Endothelial cell of umbilical vein (primary cell): ENCODE measurements around the gene RACGAP1. TPM values are rescaled to one million over a fixed set of nuclear protein-coding genes. Genes with fewer than 3 reads are reported as not detected.

ENCODE experiments used
- BruUV-seq: library from RNA; stranded (reverse); fragments of 400-500 nt; replicated peaks from 2 replicates; lab custom pipeline; 2021; lab: Mats Ljungman, UMichigan
- CTCF ChIA-PET: fragments of 300-600, 350-600 bp; sonication (Branson Sonifier 250); formaldehyde crosslinking; loops from one replicate; lab custom pipeline; 2021; ENCODE audit warnings: antibody characterized with exemption, inconsistent platforms; lab: Charles Lee
- POLR2A ChIA-PET: fragments of 300-600, 350-600 bp; sonication (Branson Sonifier 250); formaldehyde crosslinking; loops from one replicate; lab custom pipeline; 2021; ENCODE audit warnings: antibody characterized with exemption, inconsistent platforms; lab: Charles Lee
- DNase-seq: peaks from one replicate; pipeline ENCODE4 v3.0.0-alpha.2; 2011; ENCODE audit warnings: low read depth, low spot score
- FAIRE-seq: peaks from 2 replicates; lab custom pipeline; 2011; peaks lifted over from hg19 to GRCh38; lab: Jason Lieb, UNC
- H2AFZ ChIP-seq: 2 replicates; pipeline ENCODE4 v1.6.0; 2012; ENCODE audit warnings: low read depth, low read length, control low read depth, inconsistent platforms
- H3K27ac ChIP-seq: 2 replicates; pipeline ENCODE4 v1.5.1; 2011; ENCODE audit warnings: low read depth, mild to moderate bottlenecking, control low read depth, low read length, moderate library complexity; ENCODE audit not compliant: insufficient read depth
- H3K27me3 ChIP-seq, 2 experiments: 2 replicates each; pipeline versions ENCODE4 v1.6.0 to v1.6.1; 2011; ENCODE audit warnings: low read length in 2 of 2, mixed read lengths in 1 of 2; ENCODE audit not compliant: control insufficient read depth in 2 of 2, insufficient read depth in 2 of 2
- H3K36me3 ChIP-seq, 2 experiments: 2 replicates in 1 of 2; 3 replicates in 1 of 2; pipeline ENCODE4 v1.5.1; 2011; ENCODE audit warnings: low read length in 2 of 2, mild to moderate bottlenecking in 1 of 2, moderate library complexity in 1 of 2; ENCODE audit not compliant: control insufficient read depth in 2 of 2, insufficient read depth in 2 of 2; ENCODE audit errors: extremely low read depth in 1 of 2
- H3K4me1 ChIP-seq: 3 replicates; pipeline ENCODE4 v1.5.1; 2011; ENCODE audit warnings: mild to moderate bottlenecking, low read length; ENCODE audit not compliant: control insufficient read depth, insufficient read depth; ENCODE audit errors: extremely low read depth
- H3K4me2 ChIP-seq: 2 replicates; pipeline ENCODE4 v1.6.1; 2011; ENCODE audit warnings: low read length, control low read depth, mixed read lengths; ENCODE audit not compliant: insufficient read depth
- H3K4me3 ChIP-seq, 3 experiments: fragments of 200-600 bp in 1 of 3; sonication (generic), shearing (Covaris generic) in 1 of 3; replicated peaks in 1 of 3; 2 replicates each; pipeline ENCODE4 v1.5.1; 2011 to 2016; ENCODE audit warnings: control low read depth in 3 of 3, low read length in 3 of 3, mild to moderate bottlenecking in 2 of 3, inconsistent platforms in 1 of 3, low read depth in 1 of 3, moderate library complexity in 1 of 3; ENCODE audit not compliant: insufficient read depth in 1 of 3
- H3K79me2 ChIP-seq: 2 replicates; pipeline ENCODE4 v1.6.0; 2012; ENCODE audit warnings: low read length, inconsistent platforms; ENCODE audit not compliant: control insufficient read depth, insufficient read depth
- H3K9ac ChIP-seq: replicated peaks from 2 replicates; pipeline ENCODE3; 2011; ENCODE audit warnings: low read length, control low read depth; ENCODE audit not compliant: insufficient read depth; ENCODE audit errors: extremely low read depth
- H3K9me1 ChIP-seq: replicated peaks from 3 replicates; pipeline ENCODE4 v1.6.0; 2011; ENCODE audit warnings: mild to moderate bottlenecking, low read length; ENCODE audit not compliant: control insufficient read depth, insufficient read depth; ENCODE audit errors: extremely low read depth
- H3K9me3 ChIP-seq: replicated peaks from 2 replicates; pipeline ENCODE4 v1.5.1; 2012; ENCODE audit warnings: low read length, inconsistent platforms; ENCODE audit not compliant: control insufficient read depth, insufficient read depth
- H4K20me1 ChIP-seq: replicated peaks from 2 replicates; pipeline ENCODE3; 2011; ENCODE audit warnings: mild to moderate bottlenecking, low read length; ENCODE audit not compliant: control insufficient read depth, insufficient read depth; ENCODE audit errors: extremely low read depth
- EZH2 ChIP-seq: IDR thresholded peaks from 2 replicates; pipeline ENCODE4 v1.6.1; 2012; ENCODE audit warnings: borderline replicate concordance, low read depth, mild to moderate bottlenecking, moderate library complexity, low read length, inconsistent platforms; ENCODE audit not compliant: severe bottlenecking
- FOS ChIP-seq: IDR thresholded peaks from 2 replicates; pipeline ENCODE4 v1.6.1; 2011; ENCODE audit warnings: mild to moderate bottlenecking, low read length, moderate library complexity, borderline replicate concordance; ENCODE audit not compliant: insufficient read depth
- GATA2 ChIP-seq: IDR thresholded peaks from 2 replicates; pipeline ENCODE4 v1.7.0; 2011; ENCODE audit warnings: low read depth, mild to moderate bottlenecking, moderate library complexity, mixed read lengths, low read length; ENCODE audit not compliant: insufficient read length, insufficient read depth
- JUN ChIP-seq: IDR thresholded peaks from 2 replicates; pipeline ENCODE4 v1.6.1; 2011; ENCODE audit warnings: borderline replicate concordance, low read depth; ENCODE audit not compliant: insufficient read length, insufficient read depth
- MAX ChIP-seq: IDR thresholded peaks from 2 replicates; pipeline ENCODE4 v1.6.1; 2011; ENCODE audit not compliant: insufficient read depth, insufficient read length
- MYC ChIP-seq: IDR thresholded peaks from one replicate; pipeline ENCODE4 v1.6.1; 2011; ENCODE audit warnings: mild to moderate bottlenecking, low read depth, low read length
- POLR2A ChIP-seq: IDR thresholded peaks from 2 replicates; pipeline ENCODE4 v1.6.1; 2012; ENCODE audit warnings: low read depth, mild to moderate bottlenecking, control low read depth, low read length
- POLR2AphosphoS5 ChIP-seq: IDR thresholded peaks from 2 replicates; pipeline ENCODE4 v1.6.1; 2012; ENCODE audit warnings: low read depth, mild to moderate bottlenecking, control low read depth, low read length, moderate library complexity; ENCODE audit not compliant: insufficient read depth
- dilution Hi-C: fragments of 300-500 bp; cut with MboI; formaldehyde crosslinking; loops from one replicate; pipeline ENCODE4 v1.15.0; 2019; ENCODE audit warnings: low sequenced_read_pairs; ENCODE audit not compliant: extremely low pct_ligation_motif_present
- intact Hi-C: fragments of 100-400 bp; cut with micrococcal nuclease; formaldehyde crosslinking; loops from one replicate; pipeline ENCODE4 v1.10.0; 2022
- polyA plus RNA-seq, 4 experiments: library from polyadenylated mRNA; depleted of rRNA in 3 of 4; stranded (reverse) in 3 of 4; unstranded in 1 of 4; fragments of >200 nt; gene quantifications; 2 replicates each; pipeline versions ENCODE4 v1.2.1 to v1.2.3, GENCODE V29; 2011 to 2012; ENCODE audit warnings: missing spikeins in 1 of 4
- total RNA-seq: library from RNA; stranded (reverse); gene quantifications from 2 replicates; pipeline ENCODE4 v1.2.3, GENCODE V29; 2021

RACGAP1 gene
- total and polyA plus RNA-seq, 2 donors (not counting 3 experiments of a cell fraction or from before 2014, with no cell fraction given) = 16.5 to 56.3 TPM

DNA sequence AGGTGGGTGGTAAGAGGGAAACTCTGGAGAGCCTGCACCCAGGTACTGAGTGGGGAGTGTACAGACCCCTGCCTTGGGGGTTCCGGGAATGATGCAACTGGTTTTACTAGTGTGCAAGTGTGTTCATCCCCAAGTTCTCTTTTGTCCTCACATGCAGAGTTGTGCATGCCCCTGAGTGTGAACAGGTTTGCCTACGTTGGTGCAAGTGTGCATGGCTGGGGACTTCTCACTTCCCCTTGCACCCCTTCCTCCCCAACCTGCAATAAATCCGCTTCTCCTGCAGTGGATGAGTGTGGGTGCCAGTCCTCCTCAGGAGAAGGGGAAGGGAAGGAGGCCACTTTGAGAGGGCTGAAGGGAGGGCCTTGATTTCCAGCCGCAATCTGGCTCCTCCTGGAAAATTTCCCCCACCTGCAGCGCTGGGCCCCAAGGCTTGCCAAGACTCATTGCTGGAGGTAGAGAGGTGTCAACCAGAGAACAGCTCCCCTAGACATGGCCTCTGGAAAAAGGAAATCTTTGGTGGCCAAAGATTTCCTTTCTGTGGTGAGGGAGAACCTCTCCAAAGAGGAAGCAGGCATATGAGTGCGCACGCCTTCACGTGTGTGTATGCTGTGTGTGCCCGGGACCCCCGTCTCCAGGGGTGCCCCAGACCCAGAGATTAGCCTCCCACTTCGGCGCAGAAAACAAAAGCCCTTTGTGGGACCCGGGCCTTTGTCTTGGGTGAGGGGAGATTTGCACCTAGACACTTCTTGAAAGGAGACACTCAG, 69.2 kb downstream of the RACGAP1 start:
- H3K36me3 ChIP-seq = no peaks in the 10 kb centered on the region

More for the DNA sequence above, 69.2 kb downstream of the RACGAP1 start:
- Histone ChIP-seq H3K4me1 (peaks cover 22% of the 10 kb centered on the region), H3K27me3 (no peaks in the 10 kb centered on the region), H2AFZ (no peak overlapping the region), H3K9me1 (no peaks in the 10 kb centered on the region), H3K4me2 (no peak overlapping the region), H3K27ac (no peak overlapping the region), H3K9me3 (no peaks in the 10 kb centered on the region), H3K9ac (no peak overlapping the region), H3K79me2 (no peaks in the 10 kb centered on the region), H3K4me3 (no peak overlapping the region), H4K20me1 (no peaks in the 10 kb centered on the region)
- TF ChIP-seq JUN = no peak
- TF ChIP-seq GATA2 = no peak
- TF ChIP-seq MYC = no peak
- TF ChIP-seq EZH2 = no peak
- TF ChIP-seq POLR2AphosphoS5 = no peak
- TF ChIP-seq POLR2A = no peak
- no peak for TF ChIP-seq FOS
- TF ChIP-seq MAX = no peak
- BruUV-seq = no TSS peak
- ChIA-PET POLR2A (no interaction called here), CTCF (interaction anchor here (1.4 kb wide), 1 partner anchor 10 kb away, joined by 3 read pairs; no protein-coding TSS in a partner anchor)
- dilution Hi-C loops (loop anchor here (25.0 kb wide), 1 partner anchor 106 kb away; the partner anchor contains the start of gene ASIC1), intact Hi-C loops (no loop called here)
- DNase-seq = no peak
- no peak for FAIRE-seq
